ENCODE data around the gene TREM2. TPM values are rescaled to one million over a fixed set of nuclear protein-coding genes. Genes with fewer than 3 reads are reported as not detected.
A peak's percentile ranks its signal among the peaks of the same experiment; 100 is the strongest.

TREM2 gene
- total and polyA plus RNA-seq, 2 experiments from 2014 or later, result 2.2 to 2.5 TPM

DNA sequence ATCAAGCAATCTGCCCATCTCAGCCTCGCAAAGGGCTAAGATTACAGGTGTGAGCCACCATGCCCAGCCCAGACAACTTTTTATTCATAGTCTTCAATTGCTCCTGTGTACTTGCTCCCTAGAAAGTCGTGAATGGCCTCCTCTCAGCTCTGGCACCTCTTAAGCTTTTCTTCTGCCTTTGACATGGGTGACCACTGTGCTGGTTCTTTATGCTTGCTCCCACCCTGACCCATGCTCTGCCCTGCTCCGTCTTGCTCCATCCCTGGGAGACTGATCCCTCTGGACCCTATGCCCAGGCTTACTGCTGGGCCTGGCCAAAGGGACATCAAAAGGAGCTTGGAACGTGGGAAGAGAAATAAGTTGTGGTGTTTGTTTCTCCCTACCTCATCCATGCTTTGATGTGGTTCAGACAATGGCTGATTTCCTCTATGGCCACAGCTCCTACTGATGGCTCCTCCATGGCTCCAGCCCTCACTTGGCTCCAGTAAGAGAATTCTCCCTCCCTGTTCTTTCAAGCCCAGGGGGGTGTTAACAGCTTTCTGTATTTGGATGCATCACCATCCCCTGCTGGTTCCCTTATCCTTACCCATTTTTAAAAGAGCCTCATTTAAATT lies 7.7 kb upstream of the TREM2 start:
- DNase-seq (ENCODE audit: low spot score), result no peak
- WGBS (ENCODE audit: low lambda C conversion rate, missing lambda C conversion rate), result 62% methylated on average over 4 of the region's 4 CpGs
- TF ChIP-seq, protein P1, sequence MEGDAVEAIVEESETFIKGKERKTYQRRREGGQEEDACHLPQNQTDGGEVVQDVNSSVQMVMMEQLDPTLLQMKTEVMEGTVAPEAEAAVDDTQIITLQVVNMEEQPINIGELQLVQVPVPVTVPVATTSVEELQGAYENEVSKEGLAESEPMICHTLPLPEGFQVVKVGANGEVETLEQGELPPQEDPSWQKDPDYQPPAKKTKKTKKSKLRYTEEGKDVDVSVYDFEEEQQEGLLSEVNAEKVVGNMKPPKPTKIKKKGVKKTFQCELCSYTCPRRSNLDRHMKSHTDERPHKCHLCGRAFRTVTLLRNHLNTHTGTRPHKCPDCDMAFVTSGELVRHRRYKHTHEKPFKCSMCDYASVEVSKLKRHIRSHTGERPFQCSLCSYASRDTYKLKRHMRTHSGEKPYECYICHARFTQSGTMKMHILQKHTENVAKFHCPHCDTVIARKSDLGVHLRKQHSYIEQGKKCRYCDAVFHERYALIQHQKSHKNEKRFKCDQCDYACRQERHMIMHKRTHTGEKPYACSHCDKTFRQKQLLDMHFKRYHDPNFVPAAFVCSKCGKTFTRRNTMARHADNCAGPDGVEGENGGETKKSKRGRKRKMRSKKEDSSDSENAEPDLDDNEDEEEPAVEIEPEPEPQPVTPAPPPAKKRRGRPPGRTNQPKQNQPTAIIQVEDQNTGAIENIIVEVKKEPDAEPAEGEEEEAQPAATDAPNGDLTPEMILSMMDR (IDR thresholded peaks at IDR 0.05; ENCODE audit: poor library complexity), result no peak
- TF ChIP-seq EZH2phosphoT487 (IDR thresholded peaks at IDR 0.05; ENCODE audit: low read depth, severe bottlenecking, unreplicated experiment) (no peak), EZH2 (IDR thresholded peaks at IDR 0.05; ENCODE audit: borderline replicate concordance) (no peak)
- Histone ChIP-seq H3K36me3 (replicated peaks; ENCODE audit: insufficient read depth, low read depth) (no peaks in the 10 kb centered on the region), H4K20me1 (ENCODE audit: insufficient read depth, poor library complexity, severe bottlenecking) (no peaks in the 10 kb centered on the region), H3K4me2 (no peak overlapping the region), H3K9me3 (ENCODE audit: low read depth) (no peaks in the 10 kb centered on the region), H3K27me3 (peaks cover 9% of the 10 kb centered on the region), H3K4me3 (no peak overlapping the region), H3K27ac (no peak overlapping the region), H3K9me2 (replicated peaks; ENCODE audit: insufficient read depth) (no peaks in the 10 kb centered on the region), H2AFZ (no peak overlapping the region), H3K4me1 (ENCODE audit: insufficient read depth) (no peaks in the 10 kb centered on the region), H3K79me2 (no peaks in the 10 kb centered on the region)

DNA sequence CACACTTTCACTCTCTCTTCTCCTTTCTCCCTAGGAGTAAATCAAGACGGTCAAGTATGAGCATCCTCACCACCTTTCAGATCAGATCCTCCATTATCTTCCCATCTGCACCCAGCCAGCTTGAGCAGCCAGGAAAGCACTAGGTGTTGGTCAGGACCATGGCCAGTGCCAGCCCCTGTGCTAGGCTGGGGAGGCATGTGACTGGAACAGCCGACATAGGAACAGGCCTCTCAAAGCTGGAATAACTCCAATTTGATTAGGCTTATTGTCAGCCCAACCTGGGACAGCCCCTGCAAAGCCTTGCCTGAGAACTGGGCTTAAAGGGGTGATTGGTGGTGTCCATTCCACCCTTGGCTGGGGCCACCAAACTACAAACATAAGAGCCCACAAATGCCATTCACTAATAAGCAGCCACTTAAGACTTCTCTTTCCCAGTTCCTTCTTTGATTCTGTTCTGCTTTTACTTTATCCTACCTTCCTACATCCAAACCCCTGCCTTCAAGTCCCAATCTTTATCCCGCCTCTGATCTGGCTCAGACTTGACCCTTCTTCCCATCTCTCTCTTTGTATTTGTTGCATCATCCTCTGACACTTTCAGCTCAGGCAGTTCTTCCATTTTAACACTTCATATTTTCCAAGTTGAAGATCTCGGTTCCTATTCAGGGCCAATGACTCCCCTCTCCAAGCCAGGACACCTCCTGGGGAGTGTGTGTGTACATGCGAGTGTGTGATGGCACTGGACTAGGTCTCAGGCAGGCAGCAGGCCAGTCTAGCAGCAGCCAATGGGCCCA lies 4.5 kb upstream of the TREM2 start:
- DNase-seq (ENCODE audit: low spot score), result peak; percentile 67
- no peak overlapping the region for H3K4me3 ChIP-seq
- H3K4me1 ChIP-seq (ENCODE audit: insufficient read depth), result no peaks in the 10 kb centered on the region
- no peaks in the 10 kb centered on the region for H3K36me3 ChIP-seq (replicated peaks; ENCODE audit: insufficient read depth, low read depth)
- no peaks in the 10 kb centered on the region for H4K20me1 ChIP-seq (ENCODE audit: insufficient read depth, poor library complexity, severe bottlenecking)
- no peaks in the 10 kb centered on the region for H3K9me2 ChIP-seq (replicated peaks; ENCODE audit: insufficient read depth)
- TF ChIP-seq EZH2 (IDR thresholded peaks at IDR 0.05; ENCODE audit: borderline replicate concordance) (no peak), EZH2phosphoT487 (IDR thresholded peaks at IDR 0.05; ENCODE audit: low read depth, severe bottlenecking, unreplicated experiment) (no peak)
- TF ChIP-seq, protein P1 (IDR thresholded peaks at IDR 0.05; ENCODE audit: poor library complexity), result no peak
- peaks cover 7% of the 10 kb centered on the region for H3K27me3 ChIP-seq
- 67% methylated on average over 5 of the region's 5 CpGs for WGBS (ENCODE audit: low lambda C conversion rate, missing lambda C conversion rate)
- no peaks in the 10 kb centered on the region for H3K79me2 ChIP-seq
- H3K4me2 ChIP-seq, result no peak overlapping the region
- no peak overlapping the region for H2AFZ ChIP-seq
- no peaks in the 10 kb centered on the region for H3K9me3 ChIP-seq (ENCODE audit: low read depth)
- no peak overlapping the region for H3K27ac ChIP-seq

DNA sequence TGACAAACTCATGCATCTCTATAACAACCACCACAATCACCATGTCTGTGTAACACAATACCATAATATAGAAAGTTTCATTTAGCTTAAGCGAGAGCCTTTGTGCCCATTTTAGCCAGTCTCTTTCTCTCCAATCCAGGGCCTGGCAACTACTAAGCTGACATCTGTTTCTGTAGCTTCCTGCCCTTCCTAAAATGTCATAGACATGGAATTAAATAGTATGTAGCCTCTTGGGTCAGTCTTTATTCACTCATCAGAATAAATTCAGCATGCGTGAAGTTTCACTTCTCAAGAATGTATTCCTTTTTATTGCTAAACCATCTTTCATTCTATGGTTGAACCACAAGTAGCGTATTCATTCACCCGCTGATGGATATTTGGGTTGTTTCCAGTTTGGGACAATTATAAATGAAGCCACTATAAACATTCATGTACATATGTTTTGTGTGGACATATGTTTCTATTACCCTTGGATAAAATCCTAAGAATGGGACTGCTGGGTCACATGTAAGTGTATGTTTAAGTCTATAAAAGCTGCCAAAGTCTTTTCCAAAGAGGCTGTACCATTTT lies 1.7 kb upstream of the TREM2 start:
- H3K9me3 ChIP-seq (ENCODE audit: low read depth), result no peaks in the 10 kb centered on the region
- no peaks in the 10 kb centered on the region for H3K36me3 ChIP-seq (replicated peaks; ENCODE audit: insufficient read depth, low read depth)
- no peak for DNase-seq (ENCODE audit: low spot score)
- H2AFZ ChIP-seq, result no peak overlapping the region
- H4K20me1 ChIP-seq (ENCODE audit: insufficient read depth, poor library complexity, severe bottlenecking), result no peaks in the 10 kb centered on the region
- no peaks in the 10 kb centered on the region for H3K27me3 ChIP-seq
- TF ChIP-seq EZH2phosphoT487 (IDR thresholded peaks at IDR 0.05; ENCODE audit: low read depth, severe bottlenecking, unreplicated experiment) (no peak), EZH2 (IDR thresholded peaks at IDR 0.05; ENCODE audit: borderline replicate concordance) (no peak)
- TF ChIP-seq, protein P1 (IDR thresholded peaks at IDR 0.05; ENCODE audit: poor library complexity), result no peak
- H3K27ac ChIP-seq, result no peak overlapping the region
- WGBS (ENCODE audit: low lambda C conversion rate, missing lambda C conversion rate), result 91% methylated on average over 4 of the region's 4 CpGs
- no peak overlapping the region for H3K4me3 ChIP-seq
- no peaks in the 10 kb centered on the region for H3K4me1 ChIP-seq (ENCODE audit: insufficient read depth)
- no peak overlapping the region for H3K4me2 ChIP-seq
- H3K79me2 ChIP-seq, result no peaks in the 10 kb centered on the region
- H3K9me2 ChIP-seq (replicated peaks; ENCODE audit: insufficient read depth), result no peaks in the 10 kb centered on the region

All from hepatocyte (in vitro differentiated cells).